Middle frontal gyrus (tissue), 1 donor: ENCODE results near the gene FAM216B.
"Not testable (repeated sequence)": the region's sequence is repeated elsewhere in the genome, so short reads cannot be mapped to it uniquely, and the experiment has no call there.

Experiments used
- DNase-seq: peaks from one replicate; pipeline ENCODE4 v3.0.0-alpha.2; 2015; ENCODE audit warnings: low spot score; ENCODE audit errors: extremely low spot score

FAM216B gene

GRCh38 chr13:42780044-42780443 lies 1.3 kb upstream of the FAM216B start:
- DNase-seq = no peak

- no peak for DNase-seq
Measured at GRCh38 chr13:42786715-42787114, 5.3 kb downstream of the FAM216B start.

GRCh38 chr13:42788601-42789000 lies 7.2 kb downstream of the FAM216B start:
- no peak for DNase-seq

GRCh38 chr13:42792154-42792553 lies 10.8 kb downstream of the FAM216B start:
- DNase-seq = no peak

- DNase-seq = no peak
Measured at GRCh38 chr13:42794577-42795275, 13.3 kb downstream of the FAM216B start.

GRCh38 chr13:42795666-42796065 lies 14.3 kb downstream of the FAM216B start:
- DNase-seq = no peak

- no peak for DNase-seq
Measured at GRCh38 chr13:42796747-42797356, 15.5 kb downstream of the FAM216B start.

- no peak for DNase-seq
Measured at GRCh38 chr13:42798118-42798517, 16.7 kb downstream of the FAM216B start.

- DNase-seq = no peak
Measured at GRCh38 chr13:42800109-42800643, 18.8 kb downstream of the FAM216B start.

- DNase-seq = no peak
Measured at GRCh38 chr13:42803563-42804204, 22.3 kb downstream of the FAM216B start.

- no peak for DNase-seq
Measured at GRCh38 chr13:42804244-42804874, 23.0 kb downstream of the FAM216B start.

- DNase-seq = no peak
Measured at GRCh38 chr13:42807241-42807640, 25.9 kb downstream of the FAM216B start.

GRCh38 chr13:42807866-42808265 lies 26.5 kb downstream of the FAM216B start:
- DNase-seq = no peak

- DNase-seq = no peak
Measured at GRCh38 chr13:42808341-42808940, 27.1 kb downstream of the FAM216B start.

- DNase-seq = no peak
Measured at GRCh38 chr13:42812316-42812715, 30.9 kb downstream of the FAM216B start.

GRCh38 chr13:42814868-42815267 lies 33.5 kb downstream of the FAM216B start:
- DNase-seq = no peak

- DNase-seq = no peak
Measured at GRCh38 chr13:42815681-42816080, 34.3 kb downstream of the FAM216B start.

GRCh38 chr13:42816538-42816937 lies 35.2 kb downstream of the FAM216B start:
- DNase-seq = no peak

- not testable (repeated sequence) for DNase-seq
Measured at GRCh38 chr13:42819687-42820086, 38.3 kb downstream of the FAM216B start.

- DNase-seq = no peak
Measured at GRCh38 chr13:42820451-42820850, 39.1 kb downstream of the FAM216B start.

GRCh38 chr13:42821437-42821836 lies 40.1 kb downstream of the FAM216B start:
- no peak for DNase-seq
